Mesenteric fat pad (tissue), 1 donor: ENCODE data around the gene TFIP11. TPM values are rescaled to one million over a fixed set of nuclear protein-coding genes. Genes with fewer than 3 reads are reported as not detected.

Experiments used
- DNase-seq: peaks from one replicate; pipeline ENCODE4 v3.0.0-alpha.2; 2020; ENCODE audit warnings: low spot score
- total RNA-seq: library from RNA; stranded (reverse); fragmentation: NEBNext Ultra II Directional; extraction: Animal tissue kit (Norgen Biotek cat#: 25700); gene quantifications from one replicate; pipeline ENCODE4 v1.2.1, GENCODE V29; 2021
- donor health status: DM: yes; HTN: yes; CAD: no.

The TFIP11 gene
- total RNA-seq, 1 donor from 2014 or later, result 30.5 TPM

DNA sequence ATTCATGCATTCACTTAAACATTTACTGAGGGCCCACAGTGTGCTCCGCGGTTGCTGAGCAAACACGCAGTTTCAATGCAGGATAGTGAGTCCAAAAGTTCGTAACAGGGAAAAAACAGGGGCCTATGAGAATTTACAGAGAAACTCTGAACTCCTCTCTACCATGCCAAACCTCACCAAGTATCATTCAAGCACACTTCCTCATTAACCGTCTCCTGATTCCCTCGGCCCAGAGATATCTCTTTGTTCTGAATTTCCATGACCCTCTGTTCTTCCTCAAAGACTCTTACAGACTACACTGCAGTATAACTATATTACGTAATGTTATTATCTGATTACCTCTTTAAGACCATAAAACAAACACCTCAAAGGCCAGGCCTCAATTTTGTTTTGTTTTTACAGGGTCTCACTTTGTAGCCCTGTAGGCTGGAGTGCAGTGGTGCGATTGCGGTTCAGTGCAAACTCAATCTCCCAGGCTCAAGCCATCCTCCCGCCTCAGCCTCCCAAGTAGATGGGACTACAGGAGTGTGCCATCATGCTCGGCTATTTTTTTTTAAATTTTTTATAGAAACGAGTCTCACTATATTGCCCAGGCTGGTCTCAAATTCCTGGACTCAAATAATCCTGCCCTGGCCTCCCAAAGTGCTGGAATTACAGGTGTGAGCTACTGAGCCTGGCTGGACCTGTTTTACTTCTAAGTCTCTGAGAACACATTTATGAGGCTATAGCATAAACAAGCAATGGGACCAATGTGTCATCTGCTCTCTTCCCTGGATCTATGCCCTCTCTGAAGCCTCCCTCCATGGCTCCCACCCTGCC is 32.3 kb downstream of the TFIP11 start:
- DNase-seq, result no peak

- no peak for DNase-seq
Measured at GRCh38 chr22:26479043-26479791, 33.1 kb downstream of the TFIP11 start.

DNA sequence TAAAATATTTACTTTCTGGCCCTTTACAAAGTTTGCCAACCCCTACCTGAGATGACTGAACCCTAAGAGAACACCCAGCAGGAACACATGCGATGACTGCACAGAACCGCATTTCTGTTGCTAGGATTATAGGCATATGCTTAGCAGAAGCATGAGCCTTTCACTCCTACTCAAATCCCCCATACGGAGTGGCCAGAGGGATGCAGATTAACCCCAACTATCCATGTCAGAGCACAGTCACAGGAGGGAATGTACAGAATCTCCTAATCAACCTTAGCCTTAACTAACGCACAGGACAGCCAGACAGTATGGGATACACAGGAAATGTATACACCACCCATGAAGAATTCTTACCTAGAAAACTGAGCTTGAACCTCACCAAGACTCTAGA is 34.9 kb downstream of the TFIP11 start:
- no peak for DNase-seq

GRCh38 chr22:26476705-26477340 is 35.5 kb downstream of the TFIP11 start:
- no peak for DNase-seq

DNA sequence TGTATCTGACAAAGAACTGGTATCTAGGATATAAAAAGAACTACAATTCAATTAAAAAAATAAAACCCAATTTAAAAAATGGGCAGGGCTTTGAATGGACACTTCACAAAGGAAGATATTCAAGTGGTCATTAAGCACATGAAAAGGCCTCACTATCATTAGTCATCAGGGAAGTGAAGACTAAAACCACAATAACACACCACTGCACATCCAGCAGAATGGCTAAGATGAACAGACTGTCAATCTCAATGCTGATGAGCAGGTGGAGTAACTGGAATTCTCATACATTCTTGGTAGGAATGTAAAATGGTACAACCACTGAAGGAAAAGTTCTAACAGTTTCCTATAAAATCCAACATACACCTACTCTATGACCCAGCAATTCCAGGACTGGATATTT is 37.6 kb downstream of the TFIP11 start:
- DNase-seq, result no peak

DNA sequence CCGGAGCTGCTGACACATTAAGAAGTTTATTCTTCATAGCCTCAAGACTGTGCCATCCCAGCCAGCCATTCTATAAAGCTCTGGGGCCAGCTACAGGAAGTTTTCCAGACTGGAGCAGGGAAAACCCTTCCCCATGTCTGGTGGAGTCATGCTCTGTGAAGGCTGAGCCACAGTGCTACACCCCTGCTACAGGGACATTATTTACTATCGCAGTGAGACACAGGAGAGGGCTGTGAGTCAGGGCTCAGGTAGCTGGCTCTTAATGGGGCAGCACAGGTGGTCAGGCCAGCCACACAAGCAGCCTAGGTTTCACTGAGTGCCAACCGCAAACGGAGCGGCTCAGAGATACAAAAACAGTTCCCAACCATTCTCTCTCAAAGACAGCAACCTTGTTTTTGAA is 40.8 kb downstream of the TFIP11 start:
- DNase-seq, result no peak

DNA sequence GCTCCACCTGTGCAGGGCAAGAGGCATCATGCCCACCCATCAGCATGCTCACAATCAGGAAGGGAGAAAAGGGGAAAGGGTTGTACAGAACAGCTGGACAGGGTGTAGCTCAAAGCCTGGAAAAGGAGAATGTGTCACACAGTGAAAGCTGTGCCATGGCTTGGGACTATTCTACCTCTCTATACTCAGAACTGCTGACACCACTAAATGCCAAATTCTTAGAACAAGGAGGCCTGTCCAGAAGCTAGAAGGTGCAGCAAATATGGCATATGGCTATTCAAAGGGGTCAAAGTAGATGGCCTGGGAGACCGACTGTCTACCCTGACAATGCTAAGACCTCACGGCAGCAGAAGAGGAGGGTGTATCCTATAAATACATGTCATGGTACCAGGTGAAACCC is 41.5 kb downstream of the TFIP11 start:
- DNase-seq, result no peak

- no peak for DNase-seq
Measured at GRCh38 chr22:26466196-26466595, 46.1 kb downstream of the TFIP11 start.

DNA sequence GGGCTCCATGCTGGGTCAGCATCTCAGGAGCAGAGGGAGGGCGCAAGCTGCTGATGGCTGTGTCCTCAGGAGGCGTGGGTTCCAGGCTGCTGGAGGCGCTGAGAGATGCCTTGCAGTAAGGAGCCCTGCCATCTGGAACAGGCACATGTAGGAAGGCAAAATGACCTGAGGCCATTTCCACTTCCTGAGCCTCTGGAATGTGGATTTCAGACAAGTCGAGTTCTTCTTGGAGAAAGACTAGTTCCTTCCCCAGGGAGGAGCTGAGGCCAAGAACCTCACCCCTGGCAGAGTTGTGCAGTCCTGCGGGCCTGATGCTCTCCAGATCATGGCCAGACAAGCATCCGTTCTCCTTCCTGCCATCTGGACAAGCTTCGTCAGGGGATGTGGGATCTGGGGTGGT is 48.0 kb downstream of the TFIP11 start:
- DNase-seq, result no peak

DNA sequence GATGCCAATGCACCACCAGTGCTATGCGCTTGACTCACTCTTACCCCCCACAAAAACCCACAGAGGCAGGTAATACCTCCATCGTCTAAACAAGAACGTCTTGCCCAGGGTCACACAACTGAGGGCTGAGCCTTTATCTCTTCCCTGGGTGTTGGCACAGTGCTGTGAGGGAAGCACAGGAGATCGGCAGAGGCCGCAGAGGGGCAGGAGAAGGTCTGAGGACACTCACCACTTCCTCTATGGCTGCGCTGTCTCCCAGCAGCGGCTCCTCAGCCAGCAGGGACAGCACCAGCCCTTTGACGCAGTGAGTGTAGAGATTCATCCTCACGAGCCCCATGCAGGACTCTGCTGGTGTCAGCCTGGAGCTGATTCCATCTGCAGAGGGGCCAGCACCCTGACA is 48.6 kb downstream of the TFIP11 start:
- DNase-seq, result no peak

DNA sequence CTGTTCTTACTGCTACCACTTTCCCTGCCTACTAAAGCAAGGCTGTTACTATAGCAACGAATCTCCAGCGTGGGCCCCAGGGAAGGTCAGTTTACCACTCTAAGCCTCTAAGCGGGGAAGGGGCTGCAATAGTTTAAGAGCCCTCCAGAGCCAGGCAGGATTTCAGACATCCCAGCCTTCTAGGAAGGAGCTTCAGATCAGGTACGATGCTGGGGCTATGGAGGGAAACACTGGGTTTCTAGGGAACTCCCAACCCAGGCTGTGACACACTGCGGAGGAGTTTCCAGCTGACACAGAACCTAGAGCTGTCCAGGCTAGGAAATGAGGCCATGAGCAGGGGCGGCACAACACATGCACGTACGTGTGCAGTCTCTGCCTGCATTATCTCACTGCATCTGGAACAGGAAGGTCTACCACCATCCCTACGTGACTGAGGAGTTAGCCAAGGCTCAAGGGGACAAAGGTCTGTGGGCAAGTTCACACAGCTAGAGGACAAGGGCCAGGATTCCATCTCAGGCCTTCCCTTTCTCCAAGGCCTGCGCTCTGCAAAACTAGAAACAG is 49.1 kb downstream of the TFIP11 start:
- no peak for DNase-seq

GRCh38 chr22:26462641-26463040 is 49.6 kb downstream of the TFIP11 start:
- DNase-seq, result no peak

GRCh38 chr22:26462051-26462450 is 50.2 kb downstream of the TFIP11 start:
- DNase-seq, result no peak

DNA sequence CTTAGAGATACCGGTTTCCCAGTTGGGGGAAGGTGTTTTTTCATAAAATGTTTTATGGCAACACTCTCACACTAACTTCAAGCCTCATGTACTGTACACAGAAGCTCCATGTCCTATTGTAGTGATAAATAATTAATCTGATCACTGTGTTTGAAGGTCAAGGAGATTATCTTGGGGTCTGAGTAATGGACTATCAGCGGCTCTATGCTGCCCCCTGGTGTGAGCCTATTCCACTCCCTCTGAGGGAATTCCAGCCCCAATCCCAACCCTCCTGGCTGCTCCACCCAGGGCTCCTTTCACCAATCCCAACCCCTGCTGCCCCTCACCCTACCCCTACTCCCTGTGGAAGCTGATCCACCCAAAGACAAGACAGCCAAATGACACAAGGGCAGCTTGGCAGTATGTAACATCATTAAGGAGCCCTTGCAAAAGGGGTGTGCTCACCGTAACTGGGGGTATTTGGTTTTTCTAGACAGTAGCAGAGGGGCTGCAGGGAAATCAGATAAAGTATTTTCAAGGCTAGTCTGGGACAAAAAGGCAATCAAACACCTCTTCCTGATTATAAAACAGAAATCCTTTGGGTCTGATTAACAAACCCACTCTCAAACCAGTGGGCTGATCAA is 51.0 kb downstream of the TFIP11 start:
- DNase-seq, result no peak

GRCh38 chr22:26460202-26460601 is 52.1 kb downstream of the TFIP11 start:
- no peak for DNase-seq

DNA sequence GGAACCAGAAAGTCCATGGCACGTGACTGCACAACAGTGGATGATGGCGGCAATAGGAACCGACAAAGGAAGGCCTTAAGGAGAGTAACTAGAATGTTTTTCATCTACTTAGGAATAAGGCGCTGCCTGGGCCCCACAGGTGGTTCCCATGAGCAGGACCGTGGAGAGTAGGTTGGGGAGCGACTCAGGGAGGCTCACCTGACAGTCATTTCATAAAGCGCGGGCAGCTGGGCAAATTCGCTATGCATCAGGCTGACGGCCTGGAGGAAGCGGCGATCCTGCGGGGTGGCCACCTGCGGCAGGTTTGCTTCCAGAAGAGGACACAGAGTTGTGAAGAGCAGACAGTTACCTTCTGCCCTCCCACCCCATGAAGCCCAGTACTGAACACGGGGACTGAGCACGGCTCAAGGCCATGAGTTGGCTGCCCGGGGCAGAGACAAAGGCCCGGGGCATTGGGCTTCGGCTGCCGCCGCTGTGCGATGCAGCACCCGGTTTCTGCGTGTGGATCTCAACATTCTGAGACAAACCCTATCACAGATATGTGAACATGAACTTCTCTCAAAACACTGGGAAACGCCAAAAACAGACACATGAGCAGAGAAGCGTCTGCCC is 54.5 kb downstream of the TFIP11 start:
- no peak for DNase-seq

GRCh38 chr22:26453812-26454500 is 58.3 kb downstream of the TFIP11 start:
- DNase-seq, result peak; percentile 49

GRCh38 chr22:26453216-26453615 is 59.1 kb downstream of the TFIP11 start:
- DNase-seq, result no peak

DNA sequence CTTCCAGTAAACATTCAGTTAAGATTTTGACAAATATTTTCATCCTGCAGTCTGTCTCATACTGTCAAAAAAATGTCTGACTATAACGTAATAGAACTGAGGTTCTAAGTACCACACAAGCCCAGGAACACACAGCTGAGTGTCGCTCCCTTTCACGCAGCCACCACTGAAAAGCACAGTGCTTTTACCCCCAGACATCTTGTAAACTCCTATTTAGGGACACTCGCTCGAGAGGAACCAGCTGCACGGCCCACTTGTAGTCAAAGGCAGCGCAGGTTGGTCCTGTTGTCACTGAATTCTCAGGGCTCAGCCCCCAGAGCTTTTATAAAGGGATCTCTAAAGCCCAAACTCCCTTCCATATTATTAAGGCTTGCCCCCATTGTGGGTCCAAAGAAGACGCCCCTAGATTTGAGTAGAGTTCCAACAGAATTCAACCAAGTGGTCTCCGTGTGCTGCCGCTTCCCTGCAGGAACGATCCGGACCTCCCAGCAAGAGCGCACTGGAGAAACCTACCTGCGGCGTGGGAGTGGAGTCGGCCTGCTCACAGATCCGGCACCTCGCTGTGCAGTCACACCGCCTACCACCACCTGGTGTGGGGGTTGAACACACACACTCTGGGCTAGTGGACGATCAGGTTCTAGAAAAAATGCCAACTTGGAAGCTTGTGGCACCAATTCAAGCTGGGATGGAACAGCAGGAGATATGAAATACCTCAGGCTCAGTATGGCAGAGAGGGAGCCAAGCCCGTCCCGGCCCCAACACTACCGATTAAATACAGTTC is 59.8 kb downstream of the TFIP11 start:
- DNase-seq, result peak; percentile 62
